HCT116 (cell line): ENCODE data around the gene RAB26. TPM values are rescaled to one million over a fixed set of nuclear protein-coding genes. Genes with fewer than 3 reads are reported as not detected.
"Not testable (repeated sequence)": the region's sequence is repeated elsewhere in the genome, so short reads cannot be mapped to it uniquely, and the experiment has no call there.

Experiments used
- ATAC-seq: fragments of 200-7000 bp; cut with Tn5 transposase; 2 replicates; pipeline ENCODE4 v1.9.1; 2020; ENCODE audit warnings: mild to moderate bottlenecking, moderate library complexity
- BruUV-seq: library from RNA; stranded (reverse); fragments of 400-500 nt; replicated peaks from 2 replicates; lab custom pipeline; 2021; lab: Mats Ljungman, UMichigan
- CTCF ChIA-PET: fragments of 300-600 bp; sonication (Branson Sonifier 250); formaldehyde crosslinking; loops from one replicate; lab custom pipeline; 2021; ENCODE audit warnings: antibody characterized with exemption; lab: Charles Lee
- POLR2A ChIA-PET: fragments of 300-600, 350-600 bp; sonication (Branson Sonifier 250); formaldehyde crosslinking; loops from one replicate; lab custom pipeline; 2021; ENCODE audit warnings: antibody characterized with exemption; lab: Charles Lee
- RAD21 ChIA-PET, 2 experiments: fragments of 300-600 bp; sonication (Branson Sonifier 250); formaldehyde crosslinking; loops; one replicate each; lab custom pipeline; 2023; ENCODE audit warnings: low total read pairs in 2 of 2; ENCODE audit not compliant: uncharacterized antibody in 2 of 2, unreplicated experiment in 2 of 2, low non-redundant PET in 1 of 2; lab: Charles Lee
- DNase-seq: peaks from one replicate; pipeline ENCODE4 v3.0.0-alpha.2; 2010; ENCODE audit warnings: low read depth, low spot score
- H2AFZ ChIP-seq: fragments of 200-600 bp; shearing (Covaris generic), sonication (generic); 2 replicates; pipeline ENCODE4 v1.6.1; 2017; ENCODE audit warnings: low read depth, mixed run types, mixed read lengths, antibody characterized with exemption, low read length; ENCODE audit not compliant: poor library complexity, severe bottlenecking
- H3K27ac ChIP-seq: 2 replicates; pipeline ENCODE4 v1.5.1; 2012; ENCODE audit warnings: low read depth, low read length
- H3K27me3 ChIP-seq: fragments of 200-600 bp; sonication (generic); 2 replicates; pipeline ENCODE4 v1.6.1; 2016; ENCODE audit warnings: mixed run types, low read length, mixed read lengths; ENCODE audit not compliant: insufficient read depth
- H3K36me3 ChIP-seq, 2 experiments: fragments of 200-500 bp in 1 of 2; fragments of 200-600 bp in 1 of 2; sonication (Bioruptor generic) in 1 of 2; sonication (generic) in 1 of 2; 2 replicates each; pipeline versions ENCODE4 v1.5.1 to v1.6.1; 2014 to 2016; ENCODE audit warnings: low read length in 2 of 2, inconsistent platforms in 1 of 2, mixed read lengths in 1 of 2, mixed run types in 1 of 2; ENCODE audit not compliant: insufficient read depth in 2 of 2, control insufficient read depth in 1 of 2
- H3K4me1 ChIP-seq, 2 experiments: fragments of 200-600 bp in 1 of 2; sonication (generic) in 1 of 2; 2 replicates each; pipeline versions ENCODE4 v1.5.1 to v1.6.1; 2012 to 2017; ENCODE audit warnings: low read length in 2 of 2, inconsistent platforms in 1 of 2, mild to moderate bottlenecking in 1 of 2, mixed read lengths in 1 of 2, mixed run types in 1 of 2, moderate library complexity in 1 of 2; ENCODE audit not compliant: insufficient read depth in 2 of 2, control insufficient read depth in 1 of 2
- H3K4me2 ChIP-seq: fragments of 200-600 bp; sonication (generic); 2 replicates; pipeline ENCODE4 v1.6.1; 2017; ENCODE audit warnings: mixed run types, low read length, mixed read lengths
- H3K4me3 ChIP-seq, 2 experiments: fragments of 200-600 bp in 1 of 2; sonication (generic) in 1 of 2; replicated peaks in 1 of 2; 2 replicates each; pipeline ENCODE4 v1.5.1; 2011 to 2016; ENCODE audit warnings: low read length in 2 of 2, control low read depth in 1 of 2, low read depth in 1 of 2, mild to moderate bottlenecking in 1 of 2, mixed read lengths in 1 of 2, mixed run types in 1 of 2
- H3K79me2 ChIP-seq: fragments of 200-600 bp; sonication (generic); 2 replicates; pipeline ENCODE4 v1.6.1; 2017; ENCODE audit warnings: mild to moderate bottlenecking, mixed run types, low read length, moderate library complexity, mixed read lengths; ENCODE audit not compliant: insufficient read depth
- H3K9ac ChIP-seq: fragments of 200-600 bp; sonication (generic); 2 replicates; pipeline ENCODE4 v1.6.1; 2016; ENCODE audit warnings: low read length, mixed read lengths
- H3K9me2 ChIP-seq: fragments of 200-600 bp; sonication (generic), shearing (Covaris generic); 2 replicates; pipeline ENCODE4 v1.6.1; 2017; ENCODE audit warnings: mixed run types, mild to moderate bottlenecking, moderate library complexity; ENCODE audit not compliant: insufficient read depth
- H3K9me3 ChIP-seq, 2 experiments: fragments of 200-500 bp in 1 of 2; fragments of 200-600 bp in 1 of 2; sonication (Bioruptor generic) in 1 of 2; sonication (generic) in 1 of 2; 2 replicates each; pipeline ENCODE4 v1.6.1; 2014 to 2017; ENCODE audit warnings: low read length in 2 of 2, mixed read lengths in 2 of 2, inconsistent platforms in 1 of 2, low read depth in 1 of 2, mild to moderate bottlenecking in 1 of 2, mixed run types in 1 of 2, moderate library complexity in 1 of 2; ENCODE audit not compliant: control insufficient read depth in 1 of 2, insufficient read depth in 1 of 2
- H4K20me1 ChIP-seq: fragments of 200-600 bp; sonication (generic), shearing (Covaris generic); 2 replicates; pipeline ENCODE4 v1.6.1; 2017; ENCODE audit warnings: mixed run types, mild to moderate bottlenecking, moderate library complexity; ENCODE audit not compliant: insufficient read depth
- SRF ChIP-seq: IDR thresholded peaks from 2 replicates; pipeline ENCODE4 v1.6.1; 2012; ENCODE audit warnings: low read depth
- TCF7L2 ChIP-seq: IDR thresholded peaks from 2 replicates; pipeline ENCODE4 v1.7.0; 2011; ENCODE audit warnings: borderline replicate concordance, inconsistent platforms; ENCODE audit not compliant: insufficient read depth, insufficient read length; ENCODE audit errors: extremely low read depth
- intact Hi-C: fragments of 100-400 bp; cut with micrococcal nuclease; formaldehyde crosslinking; loops from 2 replicates; pipeline ENCODE4 v1.10.0; 2022
- total RNA-seq: library from RNA; stranded (reverse); gene quantifications from one replicate; pipeline ENCODE4 v1.2.1, GENCODE V29; 2021; ENCODE audit not compliant: unreplicated experiment
- TF ChIP-seq, protein P1 (sequence below): IDR thresholded peaks from 2 replicates; pipeline ENCODE4 v1.6.1; 2012

The RAB26 gene
- total RNA-seq, 1 experiment from 2014 or later = 44.9 TPM

DNA sequence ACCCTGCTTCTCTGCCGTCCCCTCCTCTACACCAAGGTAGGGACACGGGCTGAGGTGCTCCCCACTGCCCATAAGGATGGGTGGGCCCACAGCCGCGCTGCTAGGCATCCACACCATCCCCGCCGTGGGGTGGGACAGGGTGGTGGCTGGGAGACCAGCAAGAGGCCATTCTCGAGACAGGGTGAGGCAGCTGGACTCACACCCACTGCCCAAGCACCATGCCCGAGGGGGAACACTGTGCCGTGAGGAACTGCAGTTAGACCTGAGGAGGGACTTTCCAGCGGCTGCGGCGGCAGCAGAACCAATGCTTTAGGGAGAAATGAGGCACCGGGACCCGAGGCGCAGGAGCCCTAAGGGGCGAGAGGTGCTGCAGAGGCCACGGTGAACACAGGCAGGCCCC, 26.0 kb upstream of the RAB26 start:
- CTCF ChIA-PET = no interaction called here
- no peak overlapping the region for H3K4me2 ChIP-seq
- no peak for DNase-seq
- no peak overlapping the region for H2AFZ ChIP-seq
- peaks cover 38% of the 10 kb centered on the region; the same call in 1 of the 2 replicates for H3K79me2 ChIP-seq
- peaks cover 2% of the 10 kb centered on the region in 2 experiments; a peak in 2 of 4 replicates for H3K4me1 ChIP-seq
- intact Hi-C loops = no loop called here
- no peaks in the 10 kb centered on the region for H3K9me2 ChIP-seq
- no peaks in the 10 kb centered on the region for H3K36me3 ChIP-seq
- no TSS peak for BruUV-seq
- no peaks in the 10 kb centered on the region for H4K20me1 ChIP-seq
- POLR2A ChIA-PET = no interaction called here
- no peaks in the 10 kb centered on the region for H3K27me3 ChIP-seq
- RAD21 ChIA-PET = no interaction called here
- no peak for ATAC-seq
- TF ChIP-seq SRF = no peak
- TF ChIP-seq TCF7L2 = no peak
- TF ChIP-seq, protein P1, sequence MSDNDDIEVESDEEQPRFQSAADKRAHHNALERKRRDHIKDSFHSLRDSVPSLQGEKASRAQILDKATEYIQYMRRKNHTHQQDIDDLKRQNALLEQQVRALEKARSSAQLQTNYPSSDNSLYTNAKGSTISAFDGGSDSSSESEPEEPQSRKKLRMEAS = no peak
- no peak overlapping the region for H3K27ac ChIP-seq
- H3K9me3 ChIP-seq = no peaks in the 10 kb centered on the region
- no peak overlapping the region for H3K4me3 ChIP-seq
- H3K9ac ChIP-seq = no peak overlapping the region

DNA sequence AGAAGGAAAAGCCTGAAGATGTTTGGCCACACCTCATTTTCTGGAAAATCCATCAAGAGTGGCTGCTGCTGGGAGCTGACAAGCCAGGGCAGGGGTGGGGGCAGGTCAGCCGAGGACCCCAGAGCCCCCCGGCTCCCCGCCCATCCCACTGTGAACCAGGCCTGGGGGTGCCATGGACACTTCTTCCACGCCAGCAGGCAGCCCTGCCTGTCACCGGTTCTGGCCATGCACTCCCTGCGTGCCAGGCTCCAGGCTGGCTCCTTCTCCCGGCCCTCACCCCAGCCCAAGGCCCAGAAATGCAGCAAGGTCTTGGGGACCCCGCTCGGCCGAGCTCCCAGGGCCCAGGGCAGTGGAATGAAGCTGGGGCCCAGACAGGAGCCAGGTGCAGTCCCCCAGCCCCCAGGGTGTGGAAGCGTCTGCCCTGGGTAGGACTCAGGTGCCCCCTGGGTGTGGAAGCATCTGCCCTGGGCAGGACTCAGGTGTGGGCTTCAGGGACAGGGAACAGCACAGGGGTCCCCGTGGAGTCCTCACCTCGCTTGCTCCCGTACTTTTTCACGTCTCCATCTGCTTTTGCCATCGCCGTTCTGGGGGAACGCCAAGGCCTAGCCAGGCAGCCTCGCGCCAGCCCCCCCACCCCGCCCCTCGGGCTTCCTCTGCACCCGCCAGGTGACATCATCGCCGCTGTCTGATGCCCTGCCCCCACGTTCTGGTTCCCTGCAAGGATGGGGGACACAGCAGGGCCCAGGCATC, 25.3 kb upstream of the RAB26 start:
- H3K4me1 ChIP-seq, DNase-seq, BruUV-seq, H2AFZ ChIP-seq, H3K9me2 ChIP-seq, H3K9me3 ChIP-seq, intact Hi-C loops, H3K36me3 ChIP-seq, POLR2A ChIA-PET, H3K4me3 ChIP-seq, H3K27ac ChIP-seq, RAD21 ChIA-PET, ATAC-seq, H3K4me2 ChIP-seq, H4K20me1 ChIP-seq, CTCF ChIA-PET, H3K27me3 ChIP-seq, H3K9ac ChIP-seq: not testable (repeated sequence)
- peaks cover 40% of the 10 kb centered on the region; the same call in 1 of the 2 replicates for H3K79me2 ChIP-seq

DNA sequence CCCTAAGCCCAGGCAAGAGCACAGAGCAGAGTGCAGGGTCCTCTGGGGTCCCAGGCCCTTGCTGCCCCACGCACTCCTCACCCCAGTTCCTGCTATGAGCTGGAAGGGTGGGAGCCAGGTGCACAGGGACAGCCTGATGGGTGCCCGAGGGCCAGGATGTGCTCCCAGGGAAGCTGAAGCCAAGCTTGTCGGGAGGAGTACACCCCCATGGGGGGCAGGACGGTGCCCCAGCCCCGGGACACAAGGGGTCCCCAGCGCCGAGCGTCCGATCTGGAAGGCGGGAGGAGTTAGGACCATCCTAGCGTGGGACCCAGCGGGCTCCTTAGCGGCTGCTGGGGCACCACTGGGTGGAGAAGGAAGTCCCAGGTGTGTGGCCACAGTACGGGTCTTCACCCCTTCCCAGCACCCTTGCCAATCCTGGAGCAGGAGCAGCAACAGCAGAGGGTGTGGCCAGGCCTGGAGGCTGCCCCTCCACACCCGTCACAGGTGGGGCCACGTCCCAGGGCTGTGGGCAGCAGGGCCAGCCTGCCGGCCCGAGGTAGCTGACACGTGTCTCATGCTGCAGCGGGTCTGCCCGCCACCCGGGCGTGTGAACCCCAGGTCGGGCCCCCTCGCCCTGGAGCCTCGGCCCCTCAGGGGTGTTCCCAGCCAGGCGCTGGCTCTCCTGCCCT, 24.6 kb upstream of the RAB26 start:
- H4K20me1 ChIP-seq, H3K9ac ChIP-seq, POLR2A ChIA-PET, BruUV-seq, H3K36me3 ChIP-seq, H3K4me3 ChIP-seq, H3K4me2 ChIP-seq, H3K9me3 ChIP-seq, RAD21 ChIA-PET, H3K9me2 ChIP-seq, DNase-seq, H2AFZ ChIP-seq, ATAC-seq, CTCF ChIA-PET, H3K27me3 ChIP-seq, intact Hi-C loops, H3K27ac ChIP-seq: not testable (repeated sequence)
- Histone ChIP-seq H3K4me1 (peaks cover 4 to 12% of the 10 kb centered on the region in 2 experiments; a peak in 3 of 4 replicates), H3K79me2 (peaks cover 40% of the 10 kb centered on the region; the same call in 1 of the 2 replicates)

DNA sequence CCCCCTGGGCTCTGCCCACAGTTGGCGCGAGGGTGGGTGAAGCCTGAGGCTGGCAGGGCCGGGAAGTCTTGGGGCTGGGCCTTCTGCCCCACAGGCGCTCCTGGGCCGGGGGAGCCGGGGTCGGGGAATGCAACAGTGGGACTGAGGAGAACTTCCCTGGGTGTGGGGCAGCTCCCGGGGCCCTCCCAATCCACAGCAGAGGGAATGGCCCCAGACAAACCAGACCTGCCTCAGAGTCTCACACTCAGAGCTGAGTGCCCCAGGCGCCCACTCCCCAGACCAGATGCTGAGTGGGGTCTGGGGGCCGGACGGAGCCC, 24.1 kb upstream of the RAB26 start:
- intact Hi-C loops, H2AFZ ChIP-seq, ATAC-seq, H4K20me1 ChIP-seq, H3K36me3 ChIP-seq, BruUV-seq, H3K9ac ChIP-seq, POLR2A ChIA-PET, H3K9me2 ChIP-seq, H3K27ac ChIP-seq, RAD21 ChIA-PET, H3K27me3 ChIP-seq, H3K4me3 ChIP-seq, DNase-seq, H3K4me2 ChIP-seq, CTCF ChIA-PET, H3K9me3 ChIP-seq: not testable (repeated sequence)
- H3K79me2 ChIP-seq = peaks cover 40% of the 10 kb centered on the region; the same call in 1 of the 2 replicates
- peaks cover 6 to 17% of the 10 kb centered on the region in 2 experiments for H3K4me1 ChIP-seq
